GM19239 (cell line): ENCODE data around the gene TBC1D23.
"Not testable (repeated sequence)": the region's sequence is repeated elsewhere in the genome, so short reads cannot be mapped to it uniquely, and the experiment has no call there.

Experiments used
- DNase-seq: peaks from one replicate; pipeline ENCODE4 v3.0.0; 2011; ENCODE audit warnings: low spot score; ENCODE audit not compliant: insufficient read length
- FAIRE-seq: peaks from 2 replicates; lab custom pipeline; 2011; peaks lifted over from hg19 to GRCh38; lab: Jason Lieb, UNC

The TBC1D23 gene

GRCh38 chr3:100260685-100261484, at the start of gene TBC1D23:
TBC1D23 (plus strand) TSS chr3:100260992; CDS start chr3:100261019, 27 bp downstream.
- peak; percentile 100 for FAIRE-seq

GRCh38 chr3:100213891-100214573, 46.8 kb upstream of the TBC1D23 start:
- DNase-seq (no peak), FAIRE-seq (no peak)

More at GRCh38 chr3:100260685-100261484, at the start of gene TBC1D23:
- DNase-seq, result peak; percentile 93

GRCh38 chr3:100214574-100214964, 46.2 kb upstream of the TBC1D23 start:
- DNase-seq, result no peak
- no peak for FAIRE-seq

GRCh38 chr3:100216713-100217112, 44.1 kb upstream of the TBC1D23 start:
- DNase-seq (no peak), FAIRE-seq (no peak)

GRCh38 chr3:100221159-100221558, 39.6 kb upstream of the TBC1D23 start:
- DNase-seq (no peak), FAIRE-seq (no peak)

- DNase-seq, result no peak
- no peak for FAIRE-seq
Measured at GRCh38 chr3:100225193-100225592, 35.6 kb upstream of the TBC1D23 start.

- no peak for FAIRE-seq
Measured at GRCh38 chr3:100225883-100226282, 34.9 kb upstream of the TBC1D23 start.

GRCh38 chr3:100226712-100227429, 33.9 kb upstream of the TBC1D23 start:
- FAIRE-seq (no peak), DNase-seq (no peak)

More at GRCh38 chr3:100225883-100226282, 34.9 kb upstream of the TBC1D23 start:
- no peak for DNase-seq

GRCh38 chr3:100227511-100227921, 33.3 kb upstream of the TBC1D23 start:
- FAIRE-seq (no peak), DNase-seq (no peak)

GRCh38 chr3:100228247-100228646, 32.5 kb upstream of the TBC1D23 start:
- DNase-seq (no peak), FAIRE-seq (no peak)

- DNase-seq, FAIRE-seq: not testable (repeated sequence)
Measured at GRCh38 chr3:100229188-100229587, 31.6 kb upstream of the TBC1D23 start.

GRCh38 chr3:100230710-100231109, 30.1 kb upstream of the TBC1D23 start:
- FAIRE-seq (no peak), DNase-seq (no peak)

- DNase-seq, result no peak
- FAIRE-seq, result no peak
Measured at GRCh38 chr3:100231668-100232067, 29.1 kb upstream of the TBC1D23 start.

GRCh38 chr3:100234364-100234763, 26.4 kb upstream of the TBC1D23 start:
- no peak for FAIRE-seq
- DNase-seq, result no peak

GRCh38 chr3:100238599-100238998, 22.2 kb upstream of the TBC1D23 start:
- DNase-seq (no peak), FAIRE-seq (no peak)

GRCh38 chr3:100242471-100242870, 18.3 kb upstream of the TBC1D23 start:
- not testable (repeated sequence) for FAIRE-seq

GRCh38 chr3:100244264-100244663, 16.5 kb upstream of the TBC1D23 start:
- DNase-seq (no peak), FAIRE-seq (no peak)

More at GRCh38 chr3:100242471-100242870, 18.3 kb upstream of the TBC1D23 start:
- not testable (repeated sequence) for DNase-seq

GRCh38 chr3:100245136-100245535, 15.7 kb upstream of the TBC1D23 start:
- DNase-seq (no peak), FAIRE-seq (no peak)

GRCh38 chr3:100245927-100246326, 14.9 kb upstream of the TBC1D23 start:
- DNase-seq (no peak), FAIRE-seq (no peak)

GRCh38 chr3:100246999-100247398, 13.8 kb upstream of the TBC1D23 start:
- DNase-seq (no peak), FAIRE-seq (no peak)

- no peak for DNase-seq
- no peak for FAIRE-seq
Measured at GRCh38 chr3:100252001-100252400, 8.8 kb upstream of the TBC1D23 start.
